T47D (cell line): ENCODE measurements around the gene B3GALT6.

Source experiments
- DNase-seq, 2 experiments: peaks; one replicate each; pipeline versions ENCODE4 v3.0.0 to v3.0.0-alpha.2; 2011 to 2012; ENCODE audit warnings: low read depth in 1 of 2, low spot score in 1 of 2
- JUND ChIP-seq: IDR thresholded peaks from 2 replicates; pipeline ENCODE4 v1.6.1; 2012; ENCODE audit warnings: low read depth
- in situ Hi-C: cut with HindIII; loops from 2 replicates; pipeline ENCODE4 v1.10.0; 2016; ENCODE audit warnings: low sequenced_read_pairs, low pct_unique_long_range_greater_than_20kb

B3GALT6 gene

GRCh38 chr1:1215881-1216605, 16.0 kb upstream of the B3GALT6 start:
- in situ Hi-C loops = no loop called here
- no peak for TF ChIP-seq JUND
- no peak for DNase-seq

DNA sequence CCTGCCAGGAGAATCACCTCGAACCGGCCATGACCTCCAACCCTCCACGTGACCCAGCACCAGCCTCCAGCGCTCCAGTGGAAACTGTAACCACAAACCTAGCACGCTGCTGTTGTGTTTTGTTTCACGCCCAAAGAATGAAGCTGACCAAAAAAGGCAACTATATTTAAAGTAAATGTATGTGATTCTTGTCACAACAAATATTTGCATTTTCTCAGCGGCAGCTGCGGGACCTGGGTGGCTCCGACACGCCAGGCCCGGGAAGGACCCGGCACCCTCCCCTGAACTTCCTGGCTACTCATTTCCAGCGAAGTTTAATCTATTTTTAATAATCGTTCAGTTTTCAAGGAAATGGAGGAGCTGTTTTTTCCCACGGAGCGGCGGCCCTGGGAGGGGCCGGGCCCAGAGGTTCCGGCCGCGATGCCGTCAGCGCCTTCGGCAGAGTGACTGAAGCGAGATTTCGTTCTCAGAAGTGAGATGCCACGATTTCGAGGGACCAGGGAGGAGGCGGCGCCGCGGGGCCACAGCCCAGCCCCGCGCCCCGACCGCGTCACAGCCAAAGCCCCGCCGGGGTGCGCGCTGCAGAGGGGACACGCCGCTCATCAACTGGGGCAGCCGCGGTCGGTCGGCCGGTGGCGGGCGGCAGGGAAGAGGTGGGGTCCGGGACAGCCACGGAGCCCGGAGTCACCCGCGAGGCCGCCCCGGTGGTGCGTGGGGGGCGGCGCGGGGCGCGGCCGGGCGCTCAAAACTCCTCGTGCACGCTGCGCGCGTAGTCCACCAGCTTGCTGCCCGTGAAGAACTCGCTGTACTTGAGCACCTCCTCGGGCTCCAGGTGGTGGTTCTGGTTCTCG, 15.0 kb upstream of the B3GALT6 start:
- in situ Hi-C loops = no loop called here
- DNase-seq = no peak
- TF ChIP-seq JUND = no peak

DNA sequence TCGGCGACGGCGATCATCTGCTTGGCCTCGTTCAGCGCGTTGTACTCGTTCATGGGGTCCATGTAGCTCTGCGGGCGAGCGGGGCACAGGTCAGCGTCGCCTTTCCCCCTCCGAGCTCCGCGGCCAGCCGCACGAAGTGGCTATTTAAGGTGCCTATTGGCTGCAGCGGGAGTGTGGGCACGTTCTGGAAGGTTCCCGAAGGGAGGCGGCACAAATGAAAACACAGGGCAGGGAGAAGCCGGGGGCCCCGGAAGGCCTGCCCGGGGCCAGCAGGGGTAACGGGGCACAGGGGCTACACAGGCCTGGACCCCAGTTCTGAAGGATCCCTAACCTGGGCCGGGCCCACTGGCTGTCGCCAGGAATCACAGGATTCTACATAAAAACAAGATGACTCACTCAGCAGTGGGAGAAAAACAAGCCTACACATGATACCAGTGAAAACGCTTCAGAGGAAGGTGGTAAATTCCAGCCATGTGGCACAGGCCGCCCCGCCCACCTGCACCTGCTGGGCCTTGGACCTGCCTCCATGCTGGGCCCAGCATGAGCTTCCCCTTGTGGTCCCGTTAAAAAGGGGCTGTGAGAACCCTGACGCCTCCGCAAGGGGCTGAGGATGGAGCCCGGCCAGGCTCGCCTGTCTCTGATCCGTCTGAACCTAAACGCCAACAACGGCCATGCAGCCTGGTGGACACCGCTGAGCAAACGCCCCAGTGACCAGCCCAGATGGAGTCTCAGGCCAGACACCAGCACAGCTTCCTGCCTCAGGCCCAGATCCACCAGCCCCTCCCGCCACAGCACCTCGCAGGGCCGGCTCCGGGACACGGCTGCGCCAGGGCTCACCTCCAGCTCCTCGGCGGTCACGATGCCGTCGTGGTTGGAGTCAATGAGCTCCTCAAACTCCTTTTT, 14.2 kb upstream of the B3GALT6 start:
- TF ChIP-seq JUND = no peak
- in situ Hi-C loops = no loop called here
- no peak for DNase-seq

- in situ Hi-C loops = no loop called here
- no peak for TF ChIP-seq JUND
- no peak for DNase-seq
Measured at GRCh38 chr1:1218524-1219200, 13.4 kb upstream of the B3GALT6 start.

- TF ChIP-seq JUND = no peak
- in situ Hi-C loops = no loop called here
- DNase-seq = no peak
Measured at GRCh38 chr1:1219341-1219740, 12.7 kb upstream of the B3GALT6 start.

GRCh38 chr1:1220197-1220596, 11.8 kb upstream of the B3GALT6 start:
- in situ Hi-C loops = no loop called here
- TF ChIP-seq JUND = no peak
- no peak for DNase-seq

- in situ Hi-C loops = no loop called here
- no peak for TF ChIP-seq JUND
- DNase-seq = no peak
Measured at GRCh38 chr1:1221887-1222574, 10.0 kb upstream of the B3GALT6 start.

DNA sequence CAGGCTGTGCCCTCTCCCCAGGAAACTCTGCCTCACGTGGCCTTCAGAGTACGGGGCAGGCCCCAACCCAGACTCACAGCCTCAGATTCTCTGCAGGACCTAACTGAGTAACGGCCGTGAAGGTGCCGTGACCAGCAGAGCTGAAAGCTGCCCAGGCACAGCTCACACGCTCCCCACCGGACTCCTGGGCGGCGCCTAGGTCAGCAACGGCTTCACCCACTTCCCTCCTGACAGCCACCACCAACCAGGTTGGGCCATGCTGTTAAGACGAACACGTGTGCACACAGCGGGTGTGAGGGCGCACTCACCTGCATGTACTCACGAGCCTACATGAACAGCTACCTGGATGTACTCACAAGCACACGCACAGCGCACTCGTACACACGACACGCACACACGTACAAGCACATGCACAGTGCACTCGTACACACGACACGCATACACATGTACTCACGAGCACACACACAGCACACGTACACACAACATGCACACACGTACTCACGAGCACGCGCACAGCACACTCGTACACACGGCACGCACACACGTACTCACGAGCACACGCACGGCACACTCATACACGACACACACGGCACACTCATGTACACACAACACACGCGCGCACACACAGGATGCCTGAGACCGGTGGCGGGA, 9.3 kb upstream of the B3GALT6 start:
- TF ChIP-seq JUND = no peak
- DNase-seq = no peak
- in situ Hi-C loops = no loop called here

DNA sequence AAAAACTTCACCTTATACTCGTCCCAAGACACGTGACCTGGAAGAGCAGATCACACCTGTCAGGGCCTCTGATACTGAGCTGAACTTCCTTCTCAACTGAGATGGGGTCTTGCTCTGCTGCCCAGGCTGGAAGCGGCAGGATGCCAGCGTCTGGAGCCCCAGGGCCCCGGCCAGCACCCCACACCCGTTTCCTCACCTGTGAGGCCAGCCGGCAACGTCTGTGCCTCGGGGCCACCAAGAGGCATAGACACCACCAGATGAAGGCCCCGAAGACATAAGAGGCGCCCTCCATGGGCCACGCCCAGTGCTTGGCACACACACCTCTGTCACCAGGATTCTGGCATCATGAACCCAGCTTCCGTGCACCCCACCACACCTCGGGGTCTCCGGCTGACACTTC, 8.7 kb upstream of the B3GALT6 start:
- TF ChIP-seq JUND = no peak
- DNase-seq = no peak
- in situ Hi-C loops = no loop called here

DNA sequence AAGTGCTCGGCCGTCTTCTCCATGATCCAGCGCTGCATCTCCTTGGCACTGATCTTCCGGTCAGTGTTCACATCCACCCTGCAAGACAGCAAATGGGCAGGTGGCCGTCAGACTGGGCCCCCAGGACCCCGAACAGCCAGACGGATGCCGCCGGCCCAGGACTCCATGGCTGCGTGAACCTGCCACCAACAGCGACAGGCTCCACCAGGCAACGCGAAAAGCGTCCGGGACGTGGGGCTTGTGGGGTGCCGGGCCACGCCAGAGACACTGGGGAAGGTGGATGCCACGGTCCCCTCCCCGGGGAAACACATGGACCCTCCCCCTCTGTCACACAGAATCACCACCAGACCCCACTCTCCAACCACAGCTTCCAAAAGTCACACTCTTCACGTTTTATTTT, 8.1 kb upstream of the B3GALT6 start:
- in situ Hi-C loops = no loop called here
- TF ChIP-seq JUND = no peak
- DNase-seq = no peak

GRCh38 chr1:1225238-1225845, 6.7 kb upstream of the B3GALT6 start:
- DNase-seq = no peak
- in situ Hi-C loops = no loop called here
- no peak for TF ChIP-seq JUND
